ENCODE measurements around the gene KCNIP4. TPM values are rescaled to one million over a fixed set of nuclear protein-coding genes. Genes with fewer than 3 reads are reported as not detected.

Gene KCNIP4
- total and polyA plus RNA-seq, 12 donors = 0.44 to 4.1 (median 1.6) TPM

DNA sequence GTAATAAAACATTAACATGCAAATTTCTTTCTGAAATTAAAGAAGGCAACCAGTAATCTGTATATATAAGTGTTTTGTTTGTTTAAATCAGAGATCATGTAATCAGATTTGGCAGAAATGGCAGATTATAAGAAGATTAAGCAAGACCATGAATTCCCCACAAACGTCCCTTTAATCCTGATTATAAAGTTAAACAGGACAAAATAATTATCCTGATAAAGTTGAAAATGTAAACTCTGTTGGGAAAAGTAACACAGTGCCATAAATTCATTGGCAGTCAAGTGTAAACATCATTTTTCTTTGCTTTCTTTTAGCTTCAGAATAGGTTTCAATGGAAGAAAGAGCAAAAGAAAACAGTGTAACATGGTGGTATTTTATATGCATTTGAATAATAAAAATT lies 256.3 kb downstream of the KCNIP4 start:
- intact Hi-C loops (cut with DNase I) = no loop called here
- WGBS, 4 donors = 24 to 50% (median 34%) methylated on average over 1 of the region's 1 CpG
- TF ChIP-seq, protein P1, sequence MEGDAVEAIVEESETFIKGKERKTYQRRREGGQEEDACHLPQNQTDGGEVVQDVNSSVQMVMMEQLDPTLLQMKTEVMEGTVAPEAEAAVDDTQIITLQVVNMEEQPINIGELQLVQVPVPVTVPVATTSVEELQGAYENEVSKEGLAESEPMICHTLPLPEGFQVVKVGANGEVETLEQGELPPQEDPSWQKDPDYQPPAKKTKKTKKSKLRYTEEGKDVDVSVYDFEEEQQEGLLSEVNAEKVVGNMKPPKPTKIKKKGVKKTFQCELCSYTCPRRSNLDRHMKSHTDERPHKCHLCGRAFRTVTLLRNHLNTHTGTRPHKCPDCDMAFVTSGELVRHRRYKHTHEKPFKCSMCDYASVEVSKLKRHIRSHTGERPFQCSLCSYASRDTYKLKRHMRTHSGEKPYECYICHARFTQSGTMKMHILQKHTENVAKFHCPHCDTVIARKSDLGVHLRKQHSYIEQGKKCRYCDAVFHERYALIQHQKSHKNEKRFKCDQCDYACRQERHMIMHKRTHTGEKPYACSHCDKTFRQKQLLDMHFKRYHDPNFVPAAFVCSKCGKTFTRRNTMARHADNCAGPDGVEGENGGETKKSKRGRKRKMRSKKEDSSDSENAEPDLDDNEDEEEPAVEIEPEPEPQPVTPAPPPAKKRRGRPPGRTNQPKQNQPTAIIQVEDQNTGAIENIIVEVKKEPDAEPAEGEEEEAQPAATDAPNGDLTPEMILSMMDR (IDR thresholded peaks at IDR 0.05) = no peak
- TF ChIP-seq POLR2A (IDR thresholded peaks at IDR 0.05) = no peak

GRCh38 chr4:21688596-21689265 lies 259.8 kb downstream of the KCNIP4 start:
- Histone ChIP-seq H3K27me3 (no peaks in the 10 kb centered on the region), H3K27ac (no peak overlapping the region), H3K36me3 (replicated peaks in 1 of 2) (no peaks in the 10 kb centered on the region), H3K4me1 (replicated peaks in 1 of 2) (no peaks in the 10 kb centered on the region), H3K9me3 (replicated peaks in 1 of 3) (no peaks in the 10 kb centered on the region), H3K4me3 (no peak overlapping the region)
- intact Hi-C loops (cut with DNase I) = no loop called here
- 30 to 36% (median 33%) methylated on average over 3 of the region's 3 CpGs for WGBS, 4 donors
- DNase-seq = no peak
- TF ChIP-seq, protein P1 (IDR thresholded peaks at IDR 0.05) = no peak
- TF ChIP-seq POLR2A (IDR thresholded peaks at IDR 0.05) = no peak

More for the DNA sequence above, 256.3 kb downstream of the KCNIP4 start:
- H3K36me3 ChIP-seq (replicated peaks in 1 of 2) = no peaks in the 10 kb centered on the region
- H3K27me3 ChIP-seq = no peaks in the 10 kb centered on the region
- DNase-seq = no peak
- H3K9me3 ChIP-seq (replicated peaks in 1 of 3) = no peaks in the 10 kb centered on the region
- no peak overlapping the region for H3K27ac ChIP-seq
- H3K4me3 ChIP-seq = no peak overlapping the region
- no peaks in the 10 kb centered on the region for H3K4me1 ChIP-seq (replicated peaks in 1 of 2)

- Histone ChIP-seq H3K9me3 (replicated peaks in 1 of 3) (no peaks in the 10 kb centered on the region), H3K27me3 (no peaks in the 10 kb centered on the region), H3K4me3 (no peak overlapping the region), H3K36me3 (replicated peaks in 1 of 2) (no peaks in the 10 kb centered on the region), H3K27ac (no peak overlapping the region), H3K4me1 (replicated peaks in 1 of 2) (no peaks in the 10 kb centered on the region)
- no peak for DNase-seq
- intact Hi-C loops (cut with DNase I) = no loop called here
- 56 to 89% (median 74%) methylated on average over 1 of the region's 1 CpG for WGBS, 4 donors
- TF ChIP-seq POLR2A (IDR thresholded peaks at IDR 0.05) = no peak
- TF ChIP-seq, protein P1 (IDR thresholded peaks at IDR 0.05) = no peak
Observed at GRCh38 chr4:21685911-21686310, 262.7 kb downstream of the KCNIP4 start.

DNA sequence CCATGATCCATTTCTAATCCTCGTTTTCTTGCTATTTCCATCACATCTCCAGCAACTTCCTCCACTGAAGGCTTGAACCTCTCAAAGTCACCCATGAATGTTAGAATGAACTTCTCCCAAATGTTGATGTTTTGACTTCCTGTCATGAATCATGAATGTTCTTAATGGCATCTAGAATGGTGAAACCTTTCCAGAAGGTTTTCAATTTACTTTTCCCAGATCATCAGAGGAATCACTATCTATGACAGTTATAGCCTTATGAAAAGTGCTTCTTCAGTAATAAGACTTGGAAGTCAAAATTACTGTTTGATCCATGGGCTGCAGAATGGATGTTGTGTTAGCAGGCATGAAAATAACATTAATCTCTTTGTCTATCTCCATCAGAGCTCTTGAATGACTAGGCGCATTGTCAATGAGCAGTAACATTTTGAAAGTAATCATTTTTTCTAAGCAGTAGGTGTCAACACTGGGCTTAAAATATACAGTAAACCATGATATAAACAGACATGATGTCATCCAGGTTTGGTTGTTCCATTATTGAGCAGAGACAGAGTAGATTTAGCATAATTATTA lies 268.2 kb downstream of the KCNIP4 start:
- no peaks in the 10 kb centered on the region for H3K9me3 ChIP-seq (replicated peaks in 1 of 3)
- intact Hi-C loops (cut with DNase I) = no loop called here
- TF ChIP-seq, protein P1 (IDR thresholded peaks at IDR 0.05) = no peak
- no peak for TF ChIP-seq POLR2A (IDR thresholded peaks at IDR 0.05)
- no peaks in the 10 kb centered on the region for H3K4me1 ChIP-seq (replicated peaks in 1 of 2)
- WGBS, 4 donors = 67 to 87% (median 82%) methylated on average over 2 of the region's 2 CpGs
- H3K4me3 ChIP-seq = no peak overlapping the region
- DNase-seq = no peak
- H3K27ac ChIP-seq = no peak overlapping the region
- no peaks in the 10 kb centered on the region for H3K27me3 ChIP-seq
- no peaks in the 10 kb centered on the region for H3K36me3 ChIP-seq (replicated peaks in 1 of 2)
